ENCODE results near the gene SEMA3D. TPM values are rescaled to one million over a fixed set of nuclear protein-coding genes. Genes with fewer than 3 reads are reported as not detected.

The SEMA3D gene
- total RNA-seq, 3 donors from 2014 or later (not counting 1 experiment from before 2014, with no cell fraction given), result not detected

GRCh38 chr7:84970670-84971069, 216.2 kb downstream of the SEMA3D start:
- no peaks in the 10 kb centered on the region for H3K27me3 ChIP-seq (ENCODE audit: control insufficient read depth, insufficient read depth, low read length)
- Mint-ChIP-seq H3K9me3 (peaks cover 14% of the 10 kb centered on the region in 2 donors), H3K27ac (no peak overlapping the region), H3K4me3 (no peak overlapping the region), H3K4me1 (no peaks in the 10 kb centered on the region), H3K36me3 (no peaks in the 10 kb centered on the region), H3K27me3 (ENCODE audit: low read depth in 2 of 2) (no peaks in the 10 kb centered on the region)
- DNase-seq (no peak), ATAC-seq (no peak)
- H3K27ac ChIP-seq (ENCODE audit: low read length), result no peak overlapping the region
- TF ChIP-seq CTCF (IDR thresholded peaks at IDR 0.05), result no peak
- H3K4me3 ChIP-seq (ENCODE audit: low read length), result no peak overlapping the region
- no peaks in the 10 kb centered on the region for H3K4me1 ChIP-seq (ENCODE audit: control insufficient read depth, insufficient read depth, low read length)
- H3K9me3 ChIP-seq (ENCODE audit: control insufficient read depth, insufficient read depth, low read length), result no peaks in the 10 kb centered on the region
- intact Hi-C loops (cut with micrococcal nuclease), result no loop called here
- H3K36me3 ChIP-seq (ENCODE audit: control insufficient read depth, insufficient read depth, low read length), result no peaks in the 10 kb centered on the region

GRCh38 chr7:84953234-84953633, 233.6 kb downstream of the SEMA3D start:
- DNase-seq, result no peak
- no peak for TF ChIP-seq CTCF (IDR thresholded peaks at IDR 0.05)
- H3K4me3 Mint-ChIP-seq, result no peak overlapping the region
- intact Hi-C loops (cut with micrococcal nuclease), result no loop called here
- Histone ChIP-seq H3K27ac (ENCODE audit: low read length) (no peak overlapping the region), H3K4me3 (ENCODE audit: low read length) (no peak overlapping the region), H3K4me1 (ENCODE audit: control insufficient read depth, insufficient read depth, low read length) (no peaks in the 10 kb centered on the region), H3K27me3 (ENCODE audit: control insufficient read depth, insufficient read depth, low read length) (no peaks in the 10 kb centered on the region), H3K36me3 (ENCODE audit: control insufficient read depth, insufficient read depth, low read length) (no peaks in the 10 kb centered on the region), H3K9me3 (ENCODE audit: control insufficient read depth, insufficient read depth, low read length) (no peaks in the 10 kb centered on the region)
- no peak overlapping the region for H3K27ac Mint-ChIP-seq
- H3K9me3 Mint-ChIP-seq, result peaks cover 18 to 19% of the 10 kb centered on the region in 2 donors
- WGBS (ENCODE audit: insufficient coverage), result 68% methylated on average over 5 of the region's 5 CpGs
- ATAC-seq, result no peak
- no peaks in the 10 kb centered on the region for H3K27me3 Mint-ChIP-seq (ENCODE audit: low read depth in 2 of 2)
- H3K4me1 Mint-ChIP-seq, result no peaks in the 10 kb centered on the region
- peaks cover 14% of the 10 kb centered on the region for H3K36me3 Mint-ChIP-seq

GRCh38 chr7:84950836-84951235, 236.0 kb downstream of the SEMA3D start:
- Mint-ChIP-seq H3K27me3 (ENCODE audit: low read depth in 2 of 2) (no peaks in the 10 kb centered on the region), H3K27ac (no peak overlapping the region), H3K4me3 (no peak overlapping the region), H3K36me3 (peaks cover 14% of the 10 kb centered on the region), H3K9me3 (peaks cover 18 to 20% of the 10 kb centered on the region in 2 donors), H3K4me1 (no peaks in the 10 kb centered on the region)
- TF ChIP-seq CTCF (IDR thresholded peaks at IDR 0.05), result no peak
- no peaks in the 10 kb centered on the region for H3K36me3 ChIP-seq (ENCODE audit: control insufficient read depth, insufficient read depth, low read length)
- H3K4me3 ChIP-seq (ENCODE audit: low read length), result no peak overlapping the region
- H3K27me3 ChIP-seq (ENCODE audit: control insufficient read depth, insufficient read depth, low read length), result no peaks in the 10 kb centered on the region
- no peaks in the 10 kb centered on the region for H3K9me3 ChIP-seq (ENCODE audit: control insufficient read depth, insufficient read depth, low read length)
- intact Hi-C loops (cut with micrococcal nuclease), result no loop called here
- ATAC-seq (no peak), DNase-seq (no peak)
- H3K27ac ChIP-seq (ENCODE audit: low read length), result no peak overlapping the region
- H3K4me1 ChIP-seq (ENCODE audit: control insufficient read depth, insufficient read depth, low read length), result no peaks in the 10 kb centered on the region

GRCh38 chr7:84949501-84949900, 237.4 kb downstream of the SEMA3D start:
- ATAC-seq (no peak), DNase-seq (no peak)
- Mint-ChIP-seq H3K9me3 (peaks cover 18 to 19% of the 10 kb centered on the region in 2 donors), H3K4me3 (no peak overlapping the region), H3K4me1 (no peaks in the 10 kb centered on the region), H3K27ac (no peak overlapping the region), H3K36me3 (peaks cover 14% of the 10 kb centered on the region), H3K27me3 (ENCODE audit: low read depth in 2 of 2) (no peaks in the 10 kb centered on the region)
- no peak for TF ChIP-seq CTCF (IDR thresholded peaks at IDR 0.05)
- Histone ChIP-seq H3K27ac (ENCODE audit: low read length) (no peak overlapping the region), H3K36me3 (ENCODE audit: control insufficient read depth, insufficient read depth, low read length) (no peaks in the 10 kb centered on the region), H3K9me3 (ENCODE audit: control insufficient read depth, insufficient read depth, low read length) (no peaks in the 10 kb centered on the region), H3K27me3 (ENCODE audit: control insufficient read depth, insufficient read depth, low read length) (no peaks in the 10 kb centered on the region), H3K4me1 (ENCODE audit: control insufficient read depth, insufficient read depth, low read length) (no peaks in the 10 kb centered on the region), H3K4me3 (ENCODE audit: low read length) (no peak overlapping the region)
- WGBS (ENCODE audit: insufficient coverage), result no CpG with 5 or more reads among the region's 2 CpGs
- intact Hi-C loops (cut with micrococcal nuclease), result no loop called here

All from natural killer cell (primary cell).